Measurements from ENCODE around the gene MPPED2.

The MPPED2 gene

DNA sequence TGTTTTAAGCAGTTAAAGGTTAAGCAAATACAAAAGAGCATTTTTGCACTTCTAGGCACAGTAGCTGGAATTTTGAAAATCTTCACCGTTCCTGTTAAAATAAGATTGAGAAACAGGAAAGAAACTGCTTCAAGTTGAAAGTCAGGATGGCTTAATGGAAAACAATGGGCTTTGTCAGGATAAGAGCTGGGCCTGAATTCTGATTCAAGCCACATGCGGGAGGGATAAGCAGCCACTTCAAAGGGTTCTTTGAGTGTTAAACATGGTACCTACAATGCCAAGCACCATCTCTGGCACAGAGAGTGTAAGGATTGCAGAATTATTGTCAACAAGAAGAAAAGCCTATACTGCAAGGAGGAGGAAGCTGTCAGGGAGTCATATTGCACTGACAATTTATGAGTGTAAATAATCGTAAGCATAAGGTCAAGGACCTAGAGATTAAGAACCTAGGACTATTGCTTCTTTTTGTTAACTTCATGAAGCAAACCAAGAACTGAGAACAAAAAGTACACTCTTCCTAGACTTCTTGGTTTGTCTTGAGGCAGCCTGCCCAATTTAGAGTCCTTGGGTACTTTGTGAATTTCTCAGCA lies 32.5 kb downstream of the MPPED2 start:
- H3K4me3 ChIP-seq (ENCODE audit: low read depth, low read length): no peak overlapping the region
- no peak for TF ChIP-seq CTCF (IDR thresholded peaks at IDR 0.05; ENCODE audit: low read depth, low read length)
- in situ Hi-C loops (cut with HindIII; ENCODE audit: low sequenced_read_pairs): no loop called here
- DNase-seq (ENCODE audit: low read depth, low spot score): no peak

DNA sequence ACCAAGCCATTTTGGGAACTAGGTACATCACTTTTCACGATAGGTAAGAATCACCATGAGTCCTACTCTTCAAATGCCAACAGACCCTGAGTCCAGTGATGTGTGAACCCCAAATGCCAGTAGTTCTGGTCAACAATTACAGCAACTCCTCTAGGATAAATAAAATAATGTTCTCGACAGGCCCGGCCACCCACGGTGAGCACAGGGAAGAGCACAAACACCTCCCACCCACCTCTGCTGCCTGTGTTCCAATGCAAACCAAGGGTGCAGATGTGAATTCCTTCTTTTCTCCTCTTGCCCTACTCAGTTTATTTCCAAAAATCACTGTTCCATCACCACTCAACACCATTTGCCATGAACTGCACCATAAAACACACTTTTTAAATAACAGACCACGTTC lies 33.3 kb downstream of the MPPED2 start:
- in situ Hi-C loops (cut with HindIII; ENCODE audit: low sequenced_read_pairs): no loop called here
- DNase-seq (ENCODE audit: low read depth, low spot score): no peak
- no peak overlapping the region for H3K4me3 ChIP-seq (ENCODE audit: low read depth, low read length)
- no peak for TF ChIP-seq CTCF (IDR thresholded peaks at IDR 0.05; ENCODE audit: low read depth, low read length)

DNA sequence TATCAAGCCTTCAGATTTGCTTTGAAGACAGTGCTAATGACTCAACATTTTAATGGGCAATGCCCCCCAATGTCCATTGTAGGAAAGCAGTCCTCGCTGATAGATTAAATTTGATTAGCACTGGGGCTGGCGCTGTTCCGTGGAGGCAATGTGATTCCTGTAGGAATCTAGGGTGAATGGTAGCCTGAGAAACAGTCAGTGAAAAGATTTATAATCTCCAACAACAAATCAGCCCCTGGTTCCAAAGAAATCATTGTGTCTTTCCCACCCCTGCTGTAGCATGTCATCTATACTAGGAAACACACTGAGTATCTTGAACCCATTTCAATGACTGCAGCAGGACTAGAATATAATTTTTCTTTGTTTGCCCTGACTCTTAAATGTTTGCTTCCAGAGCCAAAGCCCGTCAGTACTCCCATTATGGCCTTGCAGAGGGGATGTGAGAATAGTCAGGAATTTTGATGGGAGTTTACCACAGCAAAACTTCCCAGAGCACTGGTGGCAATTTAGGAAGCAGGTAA lies 36.1 kb downstream of the MPPED2 start:
- TF ChIP-seq CTCF (IDR thresholded peaks at IDR 0.05; ENCODE audit: low read depth, low read length): no peak
- no peak for DNase-seq (ENCODE audit: low read depth, low spot score)
- H3K4me3 ChIP-seq (ENCODE audit: low read depth, low read length): no peak overlapping the region
- in situ Hi-C loops (cut with HindIII; ENCODE audit: low sequenced_read_pairs): no loop called here

DNA sequence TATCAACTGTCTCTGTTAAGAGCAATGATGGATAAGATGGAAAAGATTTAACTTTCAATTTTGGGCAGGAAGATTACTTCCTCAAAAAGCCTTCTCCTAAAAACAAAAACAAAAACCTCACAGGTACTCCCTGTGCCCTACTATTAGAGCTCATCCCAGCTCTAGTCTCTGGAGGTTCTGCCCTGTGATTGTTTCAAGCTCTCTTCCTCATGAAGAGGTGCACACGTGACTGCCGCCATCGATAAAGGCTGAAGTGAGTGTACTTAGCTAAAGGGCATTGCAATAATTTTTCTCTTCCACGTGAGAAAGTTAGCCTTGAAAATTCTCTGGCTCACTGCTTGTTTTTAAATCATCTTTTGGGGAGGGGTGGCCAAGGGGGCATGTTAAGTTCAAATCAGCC lies 36.6 kb downstream of the MPPED2 start:
- no peak for DNase-seq (ENCODE audit: low read depth, low spot score)
- no peak for TF ChIP-seq CTCF (IDR thresholded peaks at IDR 0.05; ENCODE audit: low read depth, low read length)
- in situ Hi-C loops (cut with HindIII; ENCODE audit: low sequenced_read_pairs): no loop called here
- H3K4me3 ChIP-seq (ENCODE audit: low read depth, low read length): no peak overlapping the region

DNA sequence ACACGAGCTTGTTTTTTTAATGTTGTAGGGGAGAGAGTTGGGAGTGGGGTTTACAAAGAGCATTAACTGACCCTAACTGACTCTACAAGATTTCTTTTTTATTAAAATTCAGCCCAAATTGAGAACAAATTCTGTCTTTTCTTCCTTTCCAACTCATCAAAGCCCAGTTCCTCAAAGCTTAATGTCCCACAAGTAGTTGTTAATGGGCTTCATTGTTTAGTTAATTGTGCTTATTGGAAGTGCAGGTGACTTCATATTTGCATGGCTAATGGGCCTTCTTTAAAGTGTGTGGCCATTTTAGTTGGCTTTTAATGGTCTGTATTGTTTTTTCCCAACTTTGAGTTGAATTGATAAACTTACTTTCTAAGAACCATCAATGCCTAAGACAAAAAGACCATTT lies 39.8 kb downstream of the MPPED2 start:
- no peak overlapping the region for H3K4me3 ChIP-seq (ENCODE audit: low read depth, low read length)
- no peak for DNase-seq (ENCODE audit: low read depth, low spot score)
- in situ Hi-C loops (cut with HindIII; ENCODE audit: low sequenced_read_pairs): no loop called here
- no peak for TF ChIP-seq CTCF (IDR thresholded peaks at IDR 0.05; ENCODE audit: low read depth, low read length)

DNA sequence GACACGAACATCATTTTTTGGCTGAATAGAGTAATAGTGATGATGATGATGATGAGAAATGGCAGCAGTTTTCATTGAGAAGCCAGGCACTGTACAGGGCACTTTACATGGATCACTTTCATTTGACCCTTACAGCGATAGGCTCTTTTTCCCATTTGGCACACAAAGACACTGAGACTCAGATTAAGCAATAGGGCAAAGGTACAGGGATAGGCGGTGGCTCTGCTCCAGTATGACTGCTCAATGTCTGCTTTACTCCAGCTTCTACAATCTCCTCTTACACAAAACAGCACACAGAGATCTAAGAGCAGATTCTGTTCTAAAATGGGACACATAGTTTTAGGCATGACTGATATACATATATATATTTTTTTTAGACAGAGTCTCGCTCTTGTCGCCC lies 40.6 kb downstream of the MPPED2 start:
- in situ Hi-C loops (cut with HindIII; ENCODE audit: low sequenced_read_pairs): no loop called here
- no peak overlapping the region for H3K4me3 ChIP-seq (ENCODE audit: low read depth, low read length)
- TF ChIP-seq CTCF (IDR thresholded peaks at IDR 0.05; ENCODE audit: low read depth, low read length): no peak
- no peak for DNase-seq (ENCODE audit: low read depth, low spot score)
